ENCODE measurements around the gene MYO5B. TPM values are rescaled to one million over a fixed set of nuclear protein-coding genes. Genes with fewer than 3 reads are reported as not detected.
A peak's percentile ranks its signal among the peaks of the same experiment; 100 is the strongest.

The MYO5B gene
- total RNA-seq, 8 experiments from 2014 or later: 0.61 to 5.9 (median 1.1) TPM

DNA sequence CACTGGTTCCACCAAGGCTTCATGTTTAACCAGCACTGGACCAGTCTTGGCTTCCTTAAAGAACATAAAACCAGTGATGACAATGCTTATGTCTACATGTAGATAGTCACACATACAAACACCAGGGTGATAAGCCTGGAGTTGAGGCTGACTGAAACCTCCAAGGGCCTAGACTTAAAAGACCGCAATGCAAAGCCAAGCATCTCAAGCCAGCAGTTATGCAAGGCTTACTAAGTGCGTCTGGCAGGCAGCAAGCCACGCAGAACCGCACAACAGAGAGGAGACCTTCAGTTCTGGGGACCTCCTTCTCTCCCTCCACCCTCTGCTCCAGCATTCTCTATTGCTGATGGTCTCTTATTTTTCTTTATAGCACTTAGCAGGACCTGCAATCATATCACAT lies 318.4 kb downstream of the MYO5B start:
- Histone ChIP-seq H3K27ac (no peak overlapping the region), H3K4me1 (replicated peaks in 1 of 2) (peaks cover 5 to 7% of the 10 kb centered on the region in 2 donors), H3K4me3 (no peak overlapping the region)
- in situ Hi-C loops (cut with MboI; ENCODE audit: low pct_unique_long_range_greater_than_20kb in 2 of 9, low sequenced_read_pairs in 9 of 9, unreplicated experiment in 9 of 9): no loop called here
- WGBS, 10 experiments: 89 to 100% (median 95%) methylated on average over 1 to 4 of the region's 4 CpGs; no CpG with 5 or more reads in 6 of the 10 experiments
- ATAC-seq (replicated peaks in 6 of 8): no peak

DNA sequence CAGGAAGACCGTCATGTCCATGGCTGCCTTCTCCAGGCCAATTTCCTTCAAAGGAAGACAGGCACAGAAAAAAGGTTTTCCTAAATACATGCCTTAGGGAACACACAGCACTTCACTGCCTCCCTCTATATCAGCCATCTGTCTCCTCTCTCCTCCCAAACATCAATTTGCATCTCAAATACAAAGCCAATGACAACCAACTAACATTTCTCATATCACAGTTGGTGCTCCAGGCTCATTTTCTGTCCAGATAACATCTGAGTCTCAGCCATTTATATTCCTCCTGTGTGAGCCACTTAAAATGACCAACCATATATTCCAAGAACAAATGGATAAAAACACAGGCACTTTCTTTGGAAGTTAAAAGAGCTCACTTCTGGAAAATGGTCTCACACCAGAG lies 319.2 kb downstream of the MYO5B start:
- WGBS, 10 experiments: 0 to 40% (median 10%) methylated on average over 1 of the region's 1 CpG; no CpG with 5 or more reads in 4 of the 10 experiments
- in situ Hi-C loops (cut with MboI; ENCODE audit: low pct_unique_long_range_greater_than_20kb in 2 of 9, low sequenced_read_pairs in 9 of 9, unreplicated experiment in 9 of 9): no loop called here

DNA sequence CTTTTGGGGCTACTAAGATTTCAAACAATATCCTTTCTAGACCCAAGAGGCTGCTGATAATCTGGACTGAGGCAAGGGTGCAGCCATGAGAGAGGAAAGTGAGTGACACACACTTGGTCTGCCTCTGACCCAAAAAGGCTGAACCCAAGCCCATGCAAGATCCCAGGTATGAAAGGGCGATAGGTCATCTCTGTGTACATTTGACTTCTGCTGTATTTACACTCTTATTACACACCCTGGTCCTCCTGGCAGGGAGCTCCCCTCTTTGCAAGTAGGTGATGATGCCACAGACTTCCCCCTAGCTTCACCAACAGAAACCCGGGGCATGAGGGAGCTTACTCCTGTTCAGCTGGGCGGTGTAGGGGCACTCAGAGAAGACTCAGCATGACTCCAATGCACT lies 319.8 kb downstream of the MYO5B start:
- in situ Hi-C loops (cut with MboI; ENCODE audit: low pct_unique_long_range_greater_than_20kb in 2 of 9, low sequenced_read_pairs in 9 of 9, unreplicated experiment in 9 of 9): no loop called here
- WGBS, 10 experiments: 60 to 100% (median 64%) methylated on average over 1 to 2 of the region's 3 CpGs; no CpG with 5 or more reads in 7 of the 10 experiments
- Histone ChIP-seq H3K4me1 (replicated peaks in 1 of 2) (peaks cover 5 to 7% of the 10 kb centered on the region in 2 donors), H3K27ac (no peak overlapping the region), H3K4me3 (no peak overlapping the region)
- ATAC-seq (replicated peaks in 6 of 8): no peak

More for the DNA sequence above, 319.2 kb downstream of the MYO5B start:
- H3K4me3 ChIP-seq: no peak overlapping the region
- H3K27ac ChIP-seq: no peak overlapping the region
- ATAC-seq (replicated peaks in 6 of 8): peak in 4 of 8 experiments; percentile 38 to 71 (median 50)
- H3K4me1 ChIP-seq (replicated peaks in 1 of 2): peaks cover 5 to 7% of the 10 kb centered on the region in 2 donors

DNA sequence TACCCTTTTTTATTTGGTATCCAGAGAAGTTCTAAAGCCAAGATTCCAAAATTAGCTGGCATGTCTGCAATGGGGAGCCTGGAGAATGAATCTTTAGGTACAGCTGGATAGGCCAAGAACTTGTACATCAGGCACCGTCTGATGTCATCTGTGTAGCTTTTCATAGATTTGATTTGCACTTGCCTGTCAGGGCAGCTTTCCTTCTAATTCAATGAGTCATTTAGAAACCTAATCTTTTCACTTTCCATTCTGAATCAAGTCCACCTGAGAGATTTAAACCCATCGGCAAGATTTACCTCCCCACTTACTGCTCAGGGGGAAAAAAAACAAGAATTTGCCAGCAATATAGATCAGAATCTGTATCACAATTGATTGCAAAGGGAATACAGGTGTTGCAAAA lies 320.7 kb downstream of the MYO5B start:
- peaks cover 5 to 7% of the 10 kb centered on the region in 2 donors for H3K4me1 ChIP-seq (replicated peaks in 1 of 2)
- H3K4me3 ChIP-seq: no peak overlapping the region
- in situ Hi-C loops (cut with MboI; ENCODE audit: low pct_unique_long_range_greater_than_20kb in 2 of 9, low sequenced_read_pairs in 9 of 9, unreplicated experiment in 9 of 9): loop anchor here in 6 of 9 experiments (25.0 kb wide), 1 partner anchor 362 kb away; no protein-coding TSS in a partner anchor
- no peak overlapping the region for H3K27ac ChIP-seq
- WGBS, 10 experiments: 64 to 100% (median 100%) methylated on average over 1 to 2 of the region's 2 CpGs; no CpG with 5 or more reads in 2 of the 10 experiments
- ATAC-seq (replicated peaks in 6 of 8): no peak

DNA sequence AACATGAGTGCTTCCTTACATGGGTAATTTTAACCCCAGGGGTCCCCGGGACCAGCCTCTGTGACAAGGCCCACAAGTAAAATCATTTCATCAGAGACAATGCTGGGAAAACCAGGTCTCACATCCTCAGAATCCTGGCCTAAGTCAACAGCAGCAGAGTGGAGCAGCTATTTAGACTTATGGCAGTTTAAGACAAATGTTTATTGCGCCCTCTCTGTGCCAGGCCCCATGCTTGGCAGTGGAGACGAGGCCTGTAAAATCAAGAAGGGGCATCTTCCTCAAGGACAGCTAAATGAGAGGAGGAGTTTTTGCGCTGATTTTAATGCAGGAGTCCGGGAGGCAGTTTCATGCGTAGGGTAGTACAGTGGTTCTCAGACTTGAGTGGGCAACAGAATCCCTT lies 325.6 kb downstream of the MYO5B start:
- in situ Hi-C loops (cut with MboI; ENCODE audit: low pct_unique_long_range_greater_than_20kb in 2 of 9, low sequenced_read_pairs in 9 of 9, unreplicated experiment in 9 of 9): loop anchor here in 6 of 9 experiments (25.0 kb wide), 1 partner anchor 357 kb away; no protein-coding TSS in a partner anchor
- WGBS, 10 experiments: 100% methylated on average over 1 to 3 of the region's 6 CpGs; no CpG with 5 or more reads in 4 of the 10 experiments
- Histone ChIP-seq H3K27ac (no peak overlapping the region), H3K4me1 (replicated peaks in 1 of 2) (no peaks in the 10 kb centered on the region), H3K4me3 (no peak overlapping the region)
- no peak for ATAC-seq (replicated peaks in 6 of 8)

DNA sequence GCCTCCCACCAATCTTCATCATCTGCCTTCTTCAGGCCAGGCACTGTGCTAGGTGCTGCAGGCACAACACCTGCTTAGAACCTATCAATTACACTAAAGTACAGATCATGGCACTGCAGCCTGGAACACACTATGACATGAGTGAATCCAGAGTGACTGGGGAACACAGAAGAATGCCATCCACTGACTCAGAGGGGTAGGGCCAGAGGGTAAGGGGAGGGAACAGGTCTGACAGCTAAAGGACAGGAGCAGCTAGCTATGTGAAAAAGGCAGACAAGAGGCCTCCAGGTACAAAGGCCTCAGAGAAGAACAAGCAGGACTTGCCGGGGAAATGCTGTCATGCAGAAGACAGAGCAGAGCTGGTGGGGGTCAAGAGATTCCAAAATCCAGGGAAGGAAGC lies 328.3 kb downstream of the MYO5B start:
- Histone ChIP-seq H3K27ac (no peak overlapping the region), H3K4me1 (replicated peaks in 1 of 2) (no peaks in the 10 kb centered on the region), H3K4me3 (no peak overlapping the region)
- in situ Hi-C loops (cut with MboI; ENCODE audit: low pct_unique_long_range_greater_than_20kb in 2 of 9, low sequenced_read_pairs in 9 of 9, unreplicated experiment in 9 of 9): loop anchor here in 6 of 9 experiments (25.0 kb wide), 1 partner anchor 354 kb away; no protein-coding TSS in a partner anchor
- WGBS, 10 experiments: 63 to 100% (median 80%) methylated on average over 1 of the region's 1 CpG; no CpG with 5 or more reads in 6 of the 10 experiments
- no peak for ATAC-seq (replicated peaks in 6 of 8)

DNA sequence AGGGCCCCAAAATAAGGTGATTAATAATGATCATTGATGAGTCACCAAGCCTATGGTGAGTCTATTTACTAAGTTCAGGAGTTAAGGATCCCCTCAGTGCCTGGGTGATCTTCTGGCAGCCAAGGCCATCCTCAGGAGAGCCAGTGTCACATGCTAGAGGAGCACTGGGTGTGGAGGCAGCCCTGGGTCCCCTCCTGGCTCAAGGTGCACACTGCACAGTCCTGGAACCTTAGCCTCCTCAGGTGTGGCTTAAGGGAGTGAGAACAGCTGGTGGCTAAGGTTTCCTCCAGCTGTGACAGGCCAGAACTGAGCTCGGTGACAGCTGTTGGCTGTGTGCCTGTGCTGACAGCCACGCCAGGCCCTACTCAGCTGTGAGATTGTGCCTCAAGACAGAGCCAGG lies 329.5 kb downstream of the MYO5B start:
- Histone ChIP-seq H3K27ac (no peak overlapping the region), H3K4me3 (no peak overlapping the region), H3K4me1 (replicated peaks in 1 of 2) (no peaks in the 10 kb centered on the region)
- in situ Hi-C loops (cut with MboI; ENCODE audit: low pct_unique_long_range_greater_than_20kb in 2 of 9, low sequenced_read_pairs in 9 of 9, unreplicated experiment in 9 of 9): loop anchor here in 6 of 9 experiments (25.0 kb wide), 1 partner anchor 353 kb away; no protein-coding TSS in a partner anchor
- no peak for ATAC-seq (replicated peaks in 6 of 8)
- 8 to 40% methylated on average over 1 to 2 of the region's 2 CpGs; no CpG with 5 or more reads in 8 of the 10 experiments for WGBS, 10 experiments

DNA sequence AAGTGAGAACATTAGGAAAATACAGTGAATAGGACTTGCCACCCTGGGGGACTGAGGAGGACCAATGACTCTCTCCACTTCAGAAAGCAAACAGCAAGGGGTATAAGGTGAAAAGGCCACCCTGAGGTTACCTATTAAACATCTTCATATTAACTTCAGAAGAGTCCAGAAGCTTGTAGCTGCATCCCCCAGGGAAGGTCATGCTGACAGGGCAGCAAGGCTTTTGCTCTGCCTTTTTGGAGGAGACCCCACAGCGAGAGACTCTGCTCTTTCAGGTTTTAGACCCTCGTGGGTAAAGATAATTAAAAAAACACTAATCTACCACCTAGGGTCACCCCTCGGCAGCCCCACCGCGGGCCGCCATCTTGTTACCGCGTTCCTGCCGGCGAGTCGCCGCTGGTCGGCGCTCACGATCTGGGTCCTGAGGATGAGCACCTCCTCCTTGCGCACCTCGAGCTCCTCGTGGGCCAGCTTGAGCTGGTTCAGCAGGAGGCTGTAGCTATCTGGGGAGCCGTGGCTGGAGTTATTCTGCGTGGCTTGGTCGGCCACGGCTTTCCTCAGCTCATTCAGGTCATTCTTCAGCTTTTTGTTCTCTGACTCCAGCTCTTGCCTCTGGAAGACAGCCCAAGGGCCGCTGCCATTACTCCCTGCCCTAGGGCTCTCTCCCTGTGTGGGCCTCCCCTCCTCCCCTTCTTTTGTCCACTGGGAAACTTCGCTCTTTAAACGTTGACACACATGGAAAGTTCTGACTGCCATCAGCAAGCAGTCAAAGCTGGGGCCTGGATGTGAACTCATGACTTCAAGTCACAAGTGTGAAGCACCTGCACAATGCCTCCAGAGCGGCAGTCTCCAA lies 331.0 kb downstream of the MYO5B start:
- peak in 5 of 8 experiments; percentile 39 to 71 (median 63) for ATAC-seq (replicated peaks in 6 of 8)
- Histone ChIP-seq H3K4me1 (replicated peaks in 1 of 2) (no peaks in the 10 kb centered on the region), H3K27ac (peak overlapping the region in 1 of 2 donors; percentile 48), H3K4me3 (no peak overlapping the region)
- WGBS, 10 experiments: 14 to 83% (median 68%) methylated on average over 1 to 19 of the region's 26 CpGs; no CpG with 5 or more reads in 1 of the 10 experiments
- in situ Hi-C loops (cut with MboI; ENCODE audit: low pct_unique_long_range_greater_than_20kb in 2 of 9, low sequenced_read_pairs in 9 of 9, unreplicated experiment in 9 of 9): loop anchor here in 6 of 9 experiments (25.0 kb wide), 1 partner anchor 352 kb away; no protein-coding TSS in a partner anchor

DNA sequence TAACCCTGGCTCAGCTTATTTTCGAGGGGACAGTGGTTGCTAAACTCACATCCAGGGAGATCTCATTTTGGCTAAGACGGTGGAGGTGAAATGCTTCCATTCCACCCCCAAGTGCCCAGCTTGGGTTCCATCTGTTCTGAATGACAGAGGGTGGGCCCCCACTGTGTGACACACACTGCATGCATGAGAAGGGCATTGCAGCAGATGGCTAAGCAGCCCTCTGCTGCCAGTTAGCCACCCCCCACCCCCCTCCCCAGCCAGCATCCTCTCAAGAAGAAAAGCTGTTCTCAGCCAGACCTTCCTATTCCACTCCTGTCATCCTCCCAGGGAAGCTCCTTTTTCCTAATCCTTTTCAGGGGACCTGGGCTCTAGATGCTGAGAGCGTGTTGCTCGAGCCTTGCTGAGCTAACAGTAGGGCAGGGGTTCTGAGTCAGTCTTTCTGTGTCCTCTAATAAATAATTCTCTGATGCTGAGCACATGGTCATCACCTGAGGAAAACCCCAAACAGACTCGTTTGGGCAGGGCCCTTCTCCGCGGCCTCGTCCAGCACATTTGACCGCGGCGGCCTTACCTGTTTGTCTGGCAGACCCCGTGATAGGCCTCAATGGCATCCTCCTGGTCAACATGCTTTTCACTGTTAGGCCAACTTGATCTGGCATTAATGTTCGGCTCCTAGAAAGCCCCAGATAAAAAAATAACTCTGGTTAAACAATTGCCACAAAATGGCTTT lies 332.1 kb downstream of the MYO5B start:
- no peak for ATAC-seq (replicated peaks in 6 of 8)
- peaks cover 0 to 4% of the 10 kb centered on the region in 2 donors for H3K4me1 ChIP-seq (replicated peaks in 1 of 2)
- in situ Hi-C loops (cut with MboI; ENCODE audit: low pct_unique_long_range_greater_than_20kb in 2 of 9, low sequenced_read_pairs in 9 of 9, unreplicated experiment in 9 of 9): loop anchor here in 6 of 9 experiments (25.0 kb wide), 1 partner anchor 351 kb away; no protein-coding TSS in a partner anchor
- H3K4me3 ChIP-seq: no peak overlapping the region
- 28 to 100% (median 68%) methylated on average over 1 to 9 of the region's 13 CpGs; no CpG with 5 or more reads in 2 of the 10 experiments for WGBS, 10 experiments
- H3K27ac ChIP-seq: no peak overlapping the region

DNA sequence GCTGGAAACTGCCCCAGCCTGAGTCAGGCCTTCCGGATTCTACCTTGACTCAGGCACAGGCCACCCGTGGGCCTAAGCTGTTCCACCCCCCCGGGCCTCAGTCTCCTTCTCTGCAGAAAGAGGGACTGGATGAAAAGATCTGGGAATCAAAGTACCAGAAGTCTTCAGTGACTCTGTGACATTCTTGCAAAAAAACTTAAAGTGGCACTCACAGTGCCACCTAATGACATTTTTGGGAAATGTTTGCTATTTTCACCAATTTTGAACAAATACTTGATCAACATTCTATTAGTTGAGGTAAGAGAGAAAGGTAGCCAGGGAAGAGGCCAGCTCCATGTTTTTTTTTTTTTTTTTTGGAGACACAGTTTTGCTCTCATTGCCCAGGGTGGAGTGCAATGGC lies 333.3 kb downstream of the MYO5B start:
- WGBS, 10 experiments: 0 to 70% (median 18%) methylated on average over 1 to 3 of the region's 3 CpGs; no CpG with 5 or more reads in 2 of the 10 experiments
- no peak for ATAC-seq (replicated peaks in 6 of 8)
- in situ Hi-C loops (cut with MboI; ENCODE audit: low pct_unique_long_range_greater_than_20kb in 2 of 9, low sequenced_read_pairs in 9 of 9, unreplicated experiment in 9 of 9): loop anchor here in 6 of 9 experiments (25.0 kb wide), 1 partner anchor 349 kb away; no protein-coding TSS in a partner anchor

DNA sequence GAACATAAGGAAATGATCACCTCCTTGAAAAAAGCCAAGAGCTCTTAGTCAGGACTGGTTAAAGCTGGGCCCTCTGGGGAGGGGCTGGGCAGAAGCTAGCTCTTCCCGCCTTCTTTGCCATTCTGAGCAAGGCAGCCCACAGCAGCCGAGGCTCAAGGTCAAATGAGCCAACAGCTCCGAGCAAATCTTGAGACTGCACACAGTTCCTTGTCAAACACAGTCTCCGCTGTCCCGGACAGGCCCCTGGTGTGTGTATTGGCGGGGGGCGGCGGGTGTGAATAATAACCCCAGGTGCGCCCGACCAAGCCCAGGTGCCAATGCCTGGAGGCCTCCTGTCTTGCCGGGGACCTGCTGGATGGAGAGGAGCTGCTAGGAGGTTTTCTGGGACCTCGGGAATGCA lies 335.2 kb downstream of the MYO5B start:
- Histone ChIP-seq H3K4me3 (no peak overlapping the region), H3K27ac (no peak overlapping the region), H3K4me1 (replicated peaks in 1 of 2) (peaks cover 0 to 4% of the 10 kb centered on the region in 2 donors)
- in situ Hi-C loops (cut with MboI; ENCODE audit: low pct_unique_long_range_greater_than_20kb in 2 of 9, low sequenced_read_pairs in 9 of 9, unreplicated experiment in 9 of 9): loop anchor here in 8 of 9 experiments (10.0 to 25.0 kb wide), 2 partner anchors 345 to 347 kb away; no protein-coding TSS in a partner anchor
- no peak for ATAC-seq (replicated peaks in 6 of 8)
- 83 to 92% (median 87%) methylated on average over 4 to 9 of the region's 12 CpGs; no CpG with 5 or more reads in 5 of the 10 experiments for WGBS, 10 experiments

More for the DNA sequence above, 333.3 kb downstream of the MYO5B start:
- Histone ChIP-seq H3K27ac (no peak overlapping the region), H3K4me3 (no peak overlapping the region), H3K4me1 (replicated peaks in 1 of 2) (peaks cover 0 to 4% of the 10 kb centered on the region in 2 donors)

DNA sequence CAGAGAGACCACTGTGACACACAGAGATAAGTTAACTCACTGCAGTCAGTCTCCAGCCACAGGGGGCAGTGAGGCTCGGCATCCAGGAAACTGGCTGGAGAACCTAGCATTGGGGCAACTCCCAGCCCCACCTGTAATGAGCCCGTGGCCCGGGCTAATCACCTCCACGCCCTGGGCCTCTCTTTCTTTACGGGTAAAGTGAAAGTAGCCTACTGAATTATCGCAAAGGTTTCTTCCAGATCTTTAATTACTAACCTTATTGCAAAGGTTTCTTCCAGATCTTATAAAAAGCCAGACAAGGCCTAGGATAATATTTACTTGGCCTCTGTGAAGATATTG lies 336.0 kb downstream of the MYO5B start:
- Histone ChIP-seq H3K4me3 (no peak overlapping the region), H3K4me1 (replicated peaks in 1 of 2) (peaks cover 0 to 4% of the 10 kb centered on the region in 2 donors), H3K27ac (no peak overlapping the region)
- 6 to 67% (median 27%) methylated on average over 2 to 6 of the region's 6 CpGs; no CpG with 5 or more reads in 5 of the 10 experiments for whole genome bisulfite sequencing, 10 experiments
- in situ Hi-C loops (cut with MboI; ENCODE audit: low pct_unique_long_range_greater_than_20kb in 2 of 9, low sequenced_read_pairs in 9 of 9, unreplicated experiment in 9 of 9): loop anchor here in 8 of 9 experiments (10.0 to 25.0 kb wide), 2 partner anchors 344 to 347 kb away; no protein-coding TSS in a partner anchor
- ATAC-seq (replicated peaks in 6 of 8): peak; percentile 10 to 50 (median 20)
